IMR-90 (cell line): ENCODE measurements around the gene NACC2. TPM values are rescaled to one million over a fixed set of nuclear protein-coding genes. Genes with fewer than 3 reads are reported as not detected.

Experiments
- ATAC-seq: fragments of 200-7000 bp; cut with Tn5 transposase; 2 replicates; pipeline ENCODE4 v1.9.1; 2020; ENCODE audit warnings: low read depth, mild to moderate bottlenecking, moderate library complexity
- BruUV-seq: library from RNA; stranded (reverse); fragments of 400-500 nt; replicated peaks from 2 replicates; lab custom pipeline; 2021; lab: Mats Ljungman, UMichigan
- CTCF ChIA-PET: fragments of 300-600 bp; formaldehyde crosslinking; extraction: SDS; loops from one replicate; lab custom pipeline; 2021; ENCODE audit warnings: antibody characterized with exemption; lab: Yijun Ruan, JAX
- POLR2A ChIA-PET: fragments of 300-600 bp; sonication (Branson Sonifier 250); formaldehyde crosslinking; loops from one replicate; lab custom pipeline; 2022; ENCODE audit warnings: antibody characterized with exemption; ENCODE audit not compliant: unreplicated experiment; lab: Charles Lee
- DNase-seq: peaks from one replicate; pipeline ENCODE4 v3.0.0; 2013
- H2AFZ ChIP-seq: replicated peaks from 2 replicates; pipeline ENCODE3; 2013; ENCODE audit warnings: low read length, mild to moderate bottlenecking; ENCODE audit not compliant: poor library complexity
- H2AK5ac ChIP-seq: 2 replicates; pipeline ENCODE4 v1.6.1; 2013; ENCODE audit warnings: low read depth, low read length, inconsistent platforms
- H2AK9ac ChIP-seq: replicated peaks from 2 replicates; pipeline ENCODE3; 2013; ENCODE audit warnings: mild to moderate bottlenecking, low read depth, low read length, moderate library complexity; ENCODE audit not compliant: poor library complexity
- H2BK120ac ChIP-seq: 2 replicates; pipeline ENCODE4 v1.6.1; 2013; ENCODE audit warnings: low read depth, low read length, inconsistent platforms
- H2BK15ac ChIP-seq: 3 replicates; pipeline ENCODE4 v1.6.1; 2013; ENCODE audit warnings: low read depth, low read length, inconsistent platforms
- H2BK20ac ChIP-seq: 2 replicates; pipeline ENCODE4 v1.6.1; 2013; ENCODE audit warnings: low read depth, mild to moderate bottlenecking, inconsistent platforms, low read length, moderate library complexity
- H2BK5ac ChIP-seq: 2 replicates; pipeline ENCODE4 v1.6.1; 2013; ENCODE audit warnings: mild to moderate bottlenecking, low read depth, low read length, inconsistent platforms; ENCODE audit not compliant: poor library complexity, severe bottlenecking
- H3K14ac ChIP-seq: replicated peaks from 2 replicates; pipeline ENCODE4 v1.6.1; 2013; ENCODE audit warnings: low read depth, low read length, inconsistent platforms
- H3K18ac ChIP-seq: 2 replicates; pipeline ENCODE4 v1.6.1; 2013; ENCODE audit warnings: low read depth, low read length, control low read depth
- H3K23ac ChIP-seq: 2 replicates; pipeline ENCODE4 v1.6.1; 2013; ENCODE audit warnings: low read depth, low read length, inconsistent platforms
- H3K27ac ChIP-seq: 2 replicates; pipeline ENCODE4 v1.5.1; 2013; ENCODE audit warnings: mild to moderate bottlenecking, control low read depth, low read length; ENCODE audit not compliant: insufficient read depth
- H3K27me3 ChIP-seq: 2 replicates; pipeline ENCODE4 v1.6.1; 2013; ENCODE audit warnings: low read length; ENCODE audit not compliant: control insufficient read depth, insufficient read depth
- H3K36me3 ChIP-seq: 2 replicates; pipeline ENCODE4 v1.6.1; 2013; ENCODE audit warnings: low read length, mixed read lengths; ENCODE audit not compliant: control insufficient read depth, insufficient read depth
- H3K4ac ChIP-seq: 2 replicates; pipeline ENCODE4 v1.6.1; 2013; ENCODE audit warnings: low read depth, low read length, inconsistent platforms
- H3K4me1 ChIP-seq: 2 replicates; pipeline ENCODE4 v1.6.1; 2013; ENCODE audit warnings: low read length, mixed read lengths; ENCODE audit not compliant: control insufficient read depth, insufficient read depth
- H3K4me2 ChIP-seq: 2 replicates; pipeline ENCODE4 v1.6.1; 2013; ENCODE audit warnings: low read depth, mild to moderate bottlenecking, control low read depth, low read length, moderate library complexity
- H3K4me3 ChIP-seq: 2 replicates; pipeline ENCODE4 v1.5.1; 2013; ENCODE audit warnings: low read depth, mild to moderate bottlenecking, control low read depth, low read length, moderate library complexity; ENCODE audit not compliant: insufficient read depth
- H3K56ac ChIP-seq: 2 replicates; pipeline ENCODE4 v1.6.1; 2013; ENCODE audit warnings: low read length, inconsistent platforms; ENCODE audit not compliant: insufficient read depth; ENCODE audit errors: extremely low read depth
- H3K79me1 ChIP-seq, 2 experiments: 2 replicates each; pipeline ENCODE4 v1.6.1; 2013; ENCODE audit warnings: low read length in 2 of 2, inconsistent platforms in 1 of 2, low read depth in 1 of 2
- H3K9ac ChIP-seq: 2 replicates; pipeline ENCODE4 v1.6.1; 2013; ENCODE audit warnings: low read depth, low read length, control low read depth
- H3K9me1 ChIP-seq: 2 replicates; pipeline ENCODE4 v1.6.1; 2013; ENCODE audit warnings: low read length, inconsistent platforms; ENCODE audit not compliant: insufficient read depth
- H3K9me3 ChIP-seq: 2 replicates; pipeline ENCODE4 v1.6.1; 2013; ENCODE audit warnings: low read length; ENCODE audit not compliant: control insufficient read depth, insufficient read depth
- H4K20me1 ChIP-seq: 2 replicates; pipeline ENCODE4 v1.6.1; 2013; ENCODE audit warnings: low read length, inconsistent platforms; ENCODE audit not compliant: insufficient read depth
- H4K5ac ChIP-seq: 2 replicates; pipeline ENCODE4 v1.6.1; 2013; ENCODE audit warnings: mild to moderate bottlenecking, low read depth, low read length, control low read depth
- H4K8ac ChIP-seq, 2 experiments: 2 replicates each; pipeline ENCODE4 v1.6.1; 2013; ENCODE audit warnings: low read depth in 2 of 2, low read length in 2 of 2, control low read depth in 1 of 2, inconsistent platforms in 1 of 2
- H4K91ac ChIP-seq: 2 replicates; pipeline ENCODE4 v1.6.1; 2013; ENCODE audit warnings: low read depth, low read length, inconsistent platforms; ENCODE audit not compliant: insufficient read depth
- BHLHE40 ChIP-seq: fragments of 150-350 bp; IDR thresholded peaks from 2 replicates; pipeline ENCODE4 v1.6.1; 2016; ENCODE audit warnings: mild to moderate bottlenecking, low read depth, low read length
- CEBPB ChIP-seq: IDR thresholded peaks from 2 replicates; pipeline ENCODE4 v1.6.1; 2012; ENCODE audit warnings: low read depth, low read length, improper control_type of control experiment
- CTCF ChIP-seq: conservative IDR thresholded peaks from 2 replicates; pipeline ENCODE4 v1.5.1; 2012; ENCODE audit warnings: mild to moderate bottlenecking, low read depth, low read length, improper control_type of control experiment
- ELK1 ChIP-seq: fragments of 150-350 bp; IDR thresholded peaks from 2 replicates; pipeline ENCODE4 v1.6.1; 2016; ENCODE audit warnings: low read depth, mild to moderate bottlenecking, low read length, moderate library complexity, borderline replicate concordance
- FOS ChIP-seq: fragments of 150-350 bp; IDR thresholded peaks from 2 replicates; pipeline ENCODE4 v1.6.1; 2016; ENCODE audit warnings: low read depth, low read length
- MAZ ChIP-seq: IDR thresholded peaks from 2 replicates; pipeline ENCODE4 v1.6.1; 2012; ENCODE audit warnings: low read depth, mild to moderate bottlenecking, low read length, improper control_type of control experiment, moderate library complexity, borderline replicate concordance
- NFE2L2 ChIP-seq: fragments of 150-350 bp; IDR thresholded peaks from 2 replicates; pipeline ENCODE4 v1.6.1; 2016; ENCODE audit warnings: low read depth, mild to moderate bottlenecking, low read length
- POLR2A ChIP-seq: IDR thresholded peaks from 2 replicates; pipeline ENCODE4 v1.6.1; 2012; ENCODE audit warnings: mild to moderate bottlenecking, low read depth, low read length
- RAD21 ChIP-seq: IDR thresholded peaks from 2 replicates; pipeline ENCODE4 v1.6.1; 2012; ENCODE audit warnings: low read length, improper control_type of control experiment
- RCOR1 ChIP-seq: IDR thresholded peaks from 2 replicates; pipeline ENCODE4 v1.6.1; 2012; ENCODE audit warnings: mild to moderate bottlenecking, low read length, improper control_type of control experiment; ENCODE audit not compliant: insufficient replicate concordance
- RFX5 ChIP-seq: IDR thresholded peaks from 2 replicates; pipeline ENCODE4 v1.8.0; 2012; ENCODE audit warnings: low read depth, mild to moderate bottlenecking, low read length, moderate library complexity
- SMC3 ChIP-seq: fragments of 150-350 bp; IDR thresholded peaks from 2 replicates; pipeline ENCODE4 v1.6.1; 2016; ENCODE audit warnings: low read depth, mild to moderate bottlenecking, antibody characterized with exemption, low read length, moderate library complexity
- USF2 ChIP-seq: fragments of 150-350 bp; IDR thresholded peaks from 2 replicates; pipeline ENCODE4 v1.6.1; 2017; ENCODE audit warnings: mild to moderate bottlenecking, antibody characterized with exemption, low read length, low read depth
- WGBS, 2 experiments: methylation state at CpG; one replicate each; pipeline versions ENCODE4 v1.1.5 to v1.1.7; 2013; ENCODE audit warnings: missing lambda C conversion rate in 2 of 2; ENCODE audit not compliant: insufficient read length in 1 of 2; ENCODE audit errors: extremely low coverage in 2 of 2; 5-methylcytosine and 5-hydroxymethylcytosine counted together
- dilution Hi-C: fragments of 300-500 bp; cut with HindIII; formaldehyde crosslinking; loops from one replicate; pipeline ENCODE4 v1.14.3; 2018; ENCODE audit warnings: low sequenced_read_pairs; ENCODE audit not compliant: unreplicated experiment
- in situ Hi-C: fragments of 300-500 bp; cut with MboI; formaldehyde crosslinking; loops from 3 replicates; pipeline ENCODE4 v1.14.3; 2019; ENCODE audit warnings: low sequenced_read_pairs, inconsistent platforms, mixed read lengths
- intact Hi-C: fragments of 100-400 bp; cut with micrococcal nuclease; formaldehyde crosslinking; loops from 2 replicates; pipeline ENCODE4 v1.10.0; 2022
- polyA plus RNA-seq, 3 experiments: library from polyadenylated mRNA; depleted of rRNA; stranded (reverse); fragments of >200 nt; gene quantifications; 2 replicates each; pipeline ENCODE4 v1.2.3, GENCODE V29; 2012; ENCODE audit warnings: low replicate concordance in 1 of 3
- total RNA-seq: library from RNA; depleted of rRNA; stranded (reverse); fragments of >200 nt; gene quantifications from 2 replicates; pipeline ENCODE4 v1.2.3, GENCODE V29; 2012

NACC2 gene
- total and polyA plus RNA-seq, 2 of the 4 experiments (the other 2 are of a cell fraction): 7.9 to 19.0 TPM

- BruUV-seq: no TSS peak
- Histone ChIP-seq H3K27me3 (no peaks in the 10 kb centered on the region), H2BK20ac (no peak overlapping the region; the same call in 1 of the 2 replicates), H2AK9ac (no peak overlapping the region), H3K4me1 (peaks cover 29% of the 10 kb centered on the region), H3K9me3 (no peaks in the 10 kb centered on the region), H3K27ac (no peak overlapping the region), H4K5ac (no peak overlapping the region), H3K14ac (no peak overlapping the region), H3K9ac (no peak overlapping the region), H3K4me3 (no peak overlapping the region), H2BK120ac (no peak overlapping the region), H2BK15ac (no peak overlapping the region), H3K56ac (no peak overlapping the region), H2AFZ (no peak overlapping the region), H3K4me2 (no peak overlapping the region), H3K23ac (no peak overlapping the region), H3K4ac (peak overlapping the region; percentile 4; the same call in 1 of the 2 replicates), H2BK5ac (no peak overlapping the region), H3K9me1 (0 out of 2 replicates have a peak, but pooled peaks cover 3% of the 10 kb centered on the region), H3K79me1 (peaks cover 4 to 32% of the 10 kb centered on the region in 2 experiments; a peak in 3 of 4 replicates), H4K8ac (no peak overlapping the region), H3K18ac (no peak overlapping the region), H2AK5ac (peak overlapping the region; percentile 7; the same call in 1 of the 2 replicates), H3K36me3 (peaks cover 15% of the 10 kb centered on the region), H4K91ac (no peak overlapping the region), H4K20me1 (peaks cover 7% of the 10 kb centered on the region; the same call in 1 of the 2 replicates)
- no peak for TF ChIP-seq RAD21
- TF ChIP-seq SMC3: no peak
- TF ChIP-seq ELK1: no peak
- TF ChIP-seq RCOR1: no peak
- no peak for TF ChIP-seq CEBPB
- TF ChIP-seq USF2: no peak
- no peak for TF ChIP-seq MAZ
- no peak for TF ChIP-seq BHLHE40
- no peak for TF ChIP-seq RFX5
- TF ChIP-seq POLR2A: no peak
- TF ChIP-seq CTCF: no peak
- no peak for TF ChIP-seq FOS
- TF ChIP-seq NFE2L2: no peak
- intact Hi-C loops: no loop called here
- 82% methylated on average over 29 of the region's 36 CpGs; no CpG with 5 or more reads in 1 of the 2 experiments for WGBS, 2 experiments
- ATAC-seq (no peak), DNase-seq (peak; percentile 10)
- ChIA-PET POLR2A (no interaction called here), CTCF (no interaction called here)
- in situ Hi-C loops: no loop called here
- dilution Hi-C loops: no loop called here
Observed at GRCh38 chr9:136007276-136007933, 87.7 kb downstream of the NACC2 start.
